ENCODE data around the gene FOXF2.

The FOXF2 gene

GRCh38 chr6:1435806-1436205 lies 46.4 kb downstream of the FOXF2 start:
- H3K4me3 ChIP-seq (ENCODE audit: low read depth, low read length): no peak overlapping the region
- no peak for TF ChIP-seq CTCF (IDR thresholded peaks at IDR 0.05; ENCODE audit: control insufficient read depth, extremely low read depth, insufficient read depth)
- no peak for DNase-seq (ENCODE audit: low read depth)

GRCh38 chr6:1436334-1437306 lies 47.2 kb downstream of the FOXF2 start:
- DNase-seq (ENCODE audit: low read depth): peak; percentile 22
- TF ChIP-seq CTCF (IDR thresholded peaks at IDR 0.05; ENCODE audit: control insufficient read depth, extremely low read depth, insufficient read depth): peak; percentile 78
- no peak overlapping the region for H3K4me3 ChIP-seq (ENCODE audit: low read depth, low read length)

GRCh38 chr6:1437553-1438406 lies 48.4 kb downstream of the FOXF2 start:
- H3K4me3 ChIP-seq (ENCODE audit: low read depth, low read length): no peak overlapping the region
- DNase-seq (ENCODE audit: low read depth): no peak
- no peak for TF ChIP-seq CTCF (IDR thresholded peaks at IDR 0.05; ENCODE audit: control insufficient read depth, extremely low read depth, insufficient read depth)

- DNase-seq (ENCODE audit: low read depth): no peak
- no peak for TF ChIP-seq CTCF (IDR thresholded peaks at IDR 0.05; ENCODE audit: control insufficient read depth, extremely low read depth, insufficient read depth)
- no peak overlapping the region for H3K4me3 ChIP-seq (ENCODE audit: low read depth, low read length)
Measured at GRCh38 chr6:1438471-1438881, 49.1 kb downstream of the FOXF2 start.

GRCh38 chr6:1439349-1439748 lies 50.0 kb downstream of the FOXF2 start:
- no peak for DNase-seq (ENCODE audit: low read depth)
- no peak overlapping the region for H3K4me3 ChIP-seq (ENCODE audit: low read depth, low read length)
- TF ChIP-seq CTCF (IDR thresholded peaks at IDR 0.05; ENCODE audit: control insufficient read depth, extremely low read depth, insufficient read depth): no peak

- no peak for DNase-seq (ENCODE audit: low read depth)
- no peak overlapping the region for H3K4me3 ChIP-seq (ENCODE audit: low read depth, low read length)
- TF ChIP-seq CTCF (IDR thresholded peaks at IDR 0.05; ENCODE audit: control insufficient read depth, extremely low read depth, insufficient read depth): no peak
Measured at GRCh38 chr6:1442929-1443328, 53.6 kb downstream of the FOXF2 start.
